GM21529 (cell line): ENCODE measurements around the gene GALNT7.

Experiments used
- ATAC-seq: cut with Tn5 transposase; IDR thresholded peaks from one replicate; pipeline ENCODE4 v1.9.1; 2021; ENCODE audit not compliant: unreplicated experiment

GALNT7 gene

GRCh38 chr4:173334085-173334890 lies 165.7 kb downstream of the GALNT7 start, which contains the start of gene HMGB2:
HMGB2 (minus strand) TSS chr4:173334358; CDS start chr4:173333649, 709 bp downstream.
- peak; percentile 89 for ATAC-seq

DNA sequence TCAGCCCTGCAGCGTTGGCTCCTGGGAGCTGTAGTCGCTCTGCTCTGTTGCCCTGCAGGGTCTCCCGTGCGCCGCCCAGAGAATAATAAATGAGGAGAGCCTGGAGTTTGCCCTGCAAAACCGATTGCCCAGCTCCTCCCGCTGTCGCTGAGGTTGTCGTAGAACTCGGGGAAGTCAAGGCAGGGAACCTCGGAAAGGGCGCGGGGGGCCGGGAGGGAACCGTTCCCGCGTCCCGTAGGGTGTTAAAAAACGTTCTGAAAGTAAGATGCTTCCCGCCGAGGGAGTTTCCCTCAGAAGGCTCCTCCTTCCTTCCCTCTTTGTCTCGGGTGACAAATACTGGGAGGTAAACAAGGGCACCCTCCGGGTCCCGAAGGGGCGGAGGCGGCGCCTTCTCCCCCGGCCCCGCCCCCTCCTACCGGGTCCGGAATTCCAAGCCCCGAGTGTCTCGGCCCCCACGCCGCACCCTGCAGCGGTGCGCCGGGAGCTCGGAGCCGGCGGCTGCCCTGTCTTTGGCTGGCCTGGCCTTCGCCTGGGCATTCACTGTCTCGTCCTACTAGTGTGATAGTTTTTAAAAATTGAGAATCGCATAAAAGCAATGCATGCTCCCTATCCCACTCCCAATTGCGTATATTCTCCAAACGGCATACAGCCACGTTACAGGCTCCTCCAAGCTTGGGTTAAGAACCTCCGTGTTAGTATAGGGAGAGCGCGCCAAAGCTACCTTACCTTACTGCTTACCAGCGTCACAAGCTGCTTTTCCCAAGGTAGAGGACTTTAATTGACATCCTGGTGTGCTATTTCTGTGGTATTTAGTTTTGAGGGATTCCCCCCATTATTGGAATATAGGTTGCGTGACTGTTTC lies 166.5 kb downstream of the GALNT7 start:
- peak; percentile 41 for ATAC-seq

- no peak for ATAC-seq
These were observed 168.9 kb downstream of the GALNT7 start for GRCh38 chr4:173337463-173337862.

DNA sequence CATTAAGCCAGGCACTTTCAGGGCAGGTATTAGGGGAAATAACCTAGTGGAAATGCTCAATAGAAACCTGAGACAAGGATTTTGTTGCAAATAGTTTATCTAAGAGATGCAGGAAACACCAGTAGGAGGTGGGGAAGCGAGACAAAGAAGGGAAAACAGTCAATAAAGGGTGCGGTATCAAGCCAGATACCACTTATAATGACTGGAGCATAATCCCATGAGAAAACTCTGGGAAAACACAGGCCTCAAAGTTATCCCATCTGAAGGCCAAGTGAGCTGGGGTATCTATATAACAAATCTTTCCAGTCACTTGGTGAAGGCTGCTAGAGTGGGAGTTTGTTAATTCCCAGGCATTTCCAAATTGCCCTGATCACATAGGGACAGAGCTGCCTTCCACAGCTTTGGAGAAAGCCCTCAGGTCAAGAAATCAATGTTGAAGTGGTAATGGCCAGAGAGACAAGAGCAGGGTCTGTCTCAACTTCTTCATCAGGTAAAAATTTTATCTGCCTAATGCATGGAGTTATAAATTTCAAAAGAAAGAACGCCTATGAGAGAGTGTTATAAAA lies 175.3 kb downstream of the GALNT7 start:
- no peak for ATAC-seq

GRCh38 chr4:173345648-173346047 lies 177.0 kb downstream of the GALNT7 start:
- no peak for ATAC-seq

GRCh38 chr4:173346074-173346473 lies 177.5 kb downstream of the GALNT7 start:
- ATAC-seq: no peak

GRCh38 chr4:173347467-173347866 lies 178.9 kb downstream of the GALNT7 start:
- no peak for ATAC-seq

DNA sequence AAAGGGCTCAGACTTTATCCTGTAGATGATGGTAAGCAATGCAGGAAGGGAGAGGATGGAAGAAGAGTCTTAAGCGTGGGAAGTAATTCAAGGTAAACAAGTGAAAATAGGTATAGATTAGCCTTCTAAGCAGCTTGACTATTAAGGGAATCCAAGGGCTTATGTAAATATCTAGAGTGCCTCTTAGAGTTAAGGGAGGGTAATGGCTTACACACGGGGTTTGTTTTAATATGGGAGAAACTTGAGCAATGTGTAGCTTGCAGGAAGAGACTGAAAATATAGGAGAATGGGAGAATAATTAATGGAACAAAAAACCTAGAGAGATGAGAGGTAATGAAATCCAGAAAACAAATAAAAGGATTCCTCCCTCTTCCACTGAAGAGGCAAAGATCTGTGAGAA lies 189.3 kb downstream of the GALNT7 start:
- ATAC-seq: no peak

DNA sequence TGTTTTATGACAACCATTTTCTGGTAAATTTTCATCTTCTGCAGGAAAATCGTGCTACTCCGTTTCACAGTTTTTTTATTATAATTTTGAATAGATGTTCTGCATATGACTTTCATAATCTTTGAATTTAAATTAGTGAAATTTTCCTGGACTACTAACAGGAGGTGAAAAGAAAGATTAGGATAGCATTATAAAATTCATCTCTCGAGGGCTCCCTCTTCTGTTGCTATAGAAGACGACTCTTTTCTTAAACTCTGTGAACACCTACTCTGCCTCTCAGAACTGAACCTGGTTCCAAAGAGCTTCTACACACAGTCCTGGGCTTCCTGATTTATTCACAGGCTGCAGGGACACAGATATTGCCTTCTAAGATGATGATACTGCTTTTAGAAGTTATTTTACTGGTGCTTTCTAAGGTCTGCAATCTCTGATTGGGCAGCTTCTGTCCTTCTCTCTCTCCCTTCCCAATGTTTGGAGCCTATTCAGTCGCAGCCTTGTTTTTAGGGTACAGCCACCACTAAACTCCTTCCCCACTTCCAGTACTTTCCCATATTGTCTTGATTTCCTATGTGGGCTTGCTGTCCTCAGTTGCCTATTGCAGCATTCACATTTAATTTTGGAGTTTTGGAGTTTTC lies 192.1 kb downstream of the GALNT7 start:
- no peak for ATAC-seq

DNA sequence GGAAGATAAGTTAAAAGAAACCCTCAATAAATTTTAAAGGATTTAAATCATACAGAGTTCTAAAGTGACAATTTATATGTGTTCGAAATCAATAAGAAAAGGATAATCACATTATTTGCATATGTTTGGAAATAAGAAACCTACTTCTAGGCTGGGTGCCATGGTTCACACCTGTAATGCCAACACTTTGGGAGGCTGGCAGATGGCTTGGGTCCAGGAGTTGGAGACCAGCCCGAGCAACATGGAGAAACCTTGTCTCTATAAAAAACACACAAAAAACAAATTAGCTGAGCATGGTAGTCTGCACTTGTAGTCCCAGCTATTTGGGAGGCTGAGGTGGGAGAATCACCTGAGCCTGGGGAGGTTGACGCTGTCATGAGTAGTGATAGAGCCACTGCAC lies 194.1 kb downstream of the GALNT7 start:
- no peak for ATAC-seq

- no peak for ATAC-seq
These were observed 196.9 kb downstream of the GALNT7 start for GRCh38 chr4:173365359-173365996.

DNA sequence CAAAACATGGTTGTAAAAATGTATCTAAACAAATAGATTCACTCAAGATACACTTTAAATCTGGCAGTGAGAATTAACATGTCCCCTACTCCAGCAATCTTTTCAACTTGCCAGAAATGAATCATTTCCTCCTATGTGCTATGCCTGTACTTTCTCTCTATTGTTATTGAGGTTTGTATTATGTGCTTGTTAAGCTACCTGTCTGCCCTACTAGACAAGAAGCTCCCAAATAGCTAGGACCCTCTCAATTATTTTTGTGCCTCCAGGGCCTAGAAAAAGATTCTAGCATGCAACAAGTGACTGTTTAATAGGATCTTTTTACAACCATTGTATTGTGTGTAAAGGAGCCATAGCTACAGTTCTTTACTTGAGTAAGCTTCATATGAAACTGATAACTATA lies 198.7 kb downstream of the GALNT7 start:
- peak; percentile 15 for ATAC-seq

- no peak for ATAC-seq
These were observed 199.3 kb downstream of the GALNT7 start for GRCh38 chr4:173367946-173368345.

- ATAC-seq: peak; percentile 3
These were observed 201.5 kb downstream of the GALNT7 start for GRCh38 chr4:173370130-173370476.

- ATAC-seq: peak; percentile 69
These were observed 202.1 kb downstream of the GALNT7 start, which contains the start of gene SAP30 for GRCh38 chr4:173370477-173371291. SAP30 (plus strand) TSS chr4:173370954; CDS start chr4:173371183, 229 bp downstream.

DNA sequence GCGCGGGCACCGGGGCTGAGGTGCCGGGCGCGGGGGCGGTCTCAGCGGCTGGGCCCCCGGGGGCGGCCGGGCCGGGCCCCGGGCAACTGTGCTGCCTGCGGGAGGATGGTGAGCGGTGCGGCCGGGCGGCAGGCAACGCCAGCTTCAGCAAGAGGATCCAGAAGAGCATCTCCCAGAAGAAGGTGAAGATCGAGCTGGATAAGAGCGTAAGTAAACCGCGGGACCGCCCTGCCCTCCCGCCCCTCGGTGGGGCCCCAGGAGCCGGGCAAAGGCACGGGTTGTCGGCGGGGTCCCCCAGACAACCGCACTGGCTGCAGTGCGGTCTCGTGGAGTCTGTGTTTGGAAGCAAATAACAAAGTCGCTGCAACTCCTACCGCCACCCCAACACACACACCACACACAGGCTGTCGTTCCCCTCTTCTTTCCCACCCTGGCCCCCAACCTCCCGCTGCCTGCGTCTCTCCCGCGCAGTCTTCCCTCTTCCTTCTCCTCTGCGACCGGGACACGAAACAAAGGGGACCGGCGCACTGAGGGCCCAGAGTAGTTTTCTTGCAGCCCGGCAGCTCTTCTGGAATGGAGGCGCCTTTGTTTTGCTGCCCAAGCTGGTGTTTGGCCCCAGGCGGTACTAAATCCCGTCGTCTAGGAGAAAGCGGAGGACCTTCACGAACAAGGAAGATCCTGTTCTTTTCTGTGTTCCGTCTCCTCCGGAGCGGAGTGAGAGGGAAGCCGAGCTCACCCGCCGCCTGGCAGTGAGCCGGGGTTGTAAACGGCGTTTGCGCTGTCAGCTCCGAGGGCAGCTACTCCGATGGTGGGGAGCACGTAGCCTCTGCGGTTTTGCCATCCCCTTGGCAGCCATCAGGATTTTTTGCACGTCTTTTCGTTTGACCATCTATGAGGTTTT lies 202.9 kb downstream of the GALNT7 start:
- peak; percentile 22 for ATAC-seq
